ENCODE data around the gene LNPK.

DNA sequence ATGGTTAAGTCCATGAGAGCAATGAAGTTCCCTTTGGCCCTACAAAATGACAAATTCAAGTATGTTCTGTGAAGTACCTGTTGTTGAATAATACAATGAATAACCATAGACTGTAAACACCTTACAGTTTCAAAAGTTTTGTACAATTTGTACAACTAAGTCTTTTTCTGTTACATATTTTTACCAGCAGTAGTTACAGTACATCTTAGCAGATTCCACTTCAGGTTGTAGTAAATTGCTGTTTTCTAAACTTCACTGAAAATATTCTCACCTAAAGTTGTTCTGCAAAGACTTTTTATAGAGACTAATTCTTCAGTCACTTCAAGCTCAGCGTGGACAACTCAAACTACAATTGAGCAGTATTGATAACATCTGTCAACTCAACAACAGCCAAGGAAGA lies 28.7 kb downstream of the LNPK start:
- TF ChIP-seq POLR2A (IDR thresholded peaks at IDR 0.05) = no peak
- TF ChIP-seq, protein P1, sequence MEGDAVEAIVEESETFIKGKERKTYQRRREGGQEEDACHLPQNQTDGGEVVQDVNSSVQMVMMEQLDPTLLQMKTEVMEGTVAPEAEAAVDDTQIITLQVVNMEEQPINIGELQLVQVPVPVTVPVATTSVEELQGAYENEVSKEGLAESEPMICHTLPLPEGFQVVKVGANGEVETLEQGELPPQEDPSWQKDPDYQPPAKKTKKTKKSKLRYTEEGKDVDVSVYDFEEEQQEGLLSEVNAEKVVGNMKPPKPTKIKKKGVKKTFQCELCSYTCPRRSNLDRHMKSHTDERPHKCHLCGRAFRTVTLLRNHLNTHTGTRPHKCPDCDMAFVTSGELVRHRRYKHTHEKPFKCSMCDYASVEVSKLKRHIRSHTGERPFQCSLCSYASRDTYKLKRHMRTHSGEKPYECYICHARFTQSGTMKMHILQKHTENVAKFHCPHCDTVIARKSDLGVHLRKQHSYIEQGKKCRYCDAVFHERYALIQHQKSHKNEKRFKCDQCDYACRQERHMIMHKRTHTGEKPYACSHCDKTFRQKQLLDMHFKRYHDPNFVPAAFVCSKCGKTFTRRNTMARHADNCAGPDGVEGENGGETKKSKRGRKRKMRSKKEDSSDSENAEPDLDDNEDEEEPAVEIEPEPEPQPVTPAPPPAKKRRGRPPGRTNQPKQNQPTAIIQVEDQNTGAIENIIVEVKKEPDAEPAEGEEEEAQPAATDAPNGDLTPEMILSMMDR (IDR thresholded peaks at IDR 0.05) = no peak

Data from vagina (tissue), 2 donors.